ENCODE data around the gene PRXL2A. TPM values are rescaled to one million over a fixed set of nuclear protein-coding genes. Genes with fewer than 3 reads are reported as not detected.

Gene PRXL2A
- total RNA-seq, 4 donors from 2014 or later = 19.0 to 29.2 (median 22.5) TPM

DNA sequence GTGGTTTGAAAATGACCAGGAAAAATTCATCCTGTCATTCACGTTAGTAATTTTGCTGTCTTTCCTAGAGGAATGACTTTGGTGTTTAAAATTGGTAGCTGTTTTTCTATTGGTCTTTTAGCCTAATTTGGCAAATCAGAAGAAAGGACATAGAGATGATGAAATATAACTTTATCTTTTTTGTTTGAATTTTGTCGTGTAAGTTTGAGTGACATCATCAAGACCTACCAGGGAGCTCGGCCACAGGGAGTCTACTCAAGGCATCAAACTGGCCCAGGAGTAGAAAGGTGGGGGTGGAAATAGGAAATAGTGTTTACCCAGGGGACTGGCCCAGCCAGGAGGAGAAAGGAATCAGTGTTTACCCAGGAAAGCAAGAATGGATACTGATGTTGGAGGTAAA is 24.8 kb downstream of the PRXL2A start:
- no peak for TF ChIP-seq POLR2A (IDR thresholded peaks at IDR 0.05)
- TF ChIP-seq, protein P1, sequence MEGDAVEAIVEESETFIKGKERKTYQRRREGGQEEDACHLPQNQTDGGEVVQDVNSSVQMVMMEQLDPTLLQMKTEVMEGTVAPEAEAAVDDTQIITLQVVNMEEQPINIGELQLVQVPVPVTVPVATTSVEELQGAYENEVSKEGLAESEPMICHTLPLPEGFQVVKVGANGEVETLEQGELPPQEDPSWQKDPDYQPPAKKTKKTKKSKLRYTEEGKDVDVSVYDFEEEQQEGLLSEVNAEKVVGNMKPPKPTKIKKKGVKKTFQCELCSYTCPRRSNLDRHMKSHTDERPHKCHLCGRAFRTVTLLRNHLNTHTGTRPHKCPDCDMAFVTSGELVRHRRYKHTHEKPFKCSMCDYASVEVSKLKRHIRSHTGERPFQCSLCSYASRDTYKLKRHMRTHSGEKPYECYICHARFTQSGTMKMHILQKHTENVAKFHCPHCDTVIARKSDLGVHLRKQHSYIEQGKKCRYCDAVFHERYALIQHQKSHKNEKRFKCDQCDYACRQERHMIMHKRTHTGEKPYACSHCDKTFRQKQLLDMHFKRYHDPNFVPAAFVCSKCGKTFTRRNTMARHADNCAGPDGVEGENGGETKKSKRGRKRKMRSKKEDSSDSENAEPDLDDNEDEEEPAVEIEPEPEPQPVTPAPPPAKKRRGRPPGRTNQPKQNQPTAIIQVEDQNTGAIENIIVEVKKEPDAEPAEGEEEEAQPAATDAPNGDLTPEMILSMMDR (IDR thresholded peaks at IDR 0.05 in 4 of 5, conservative IDR thresholded peaks at IDR 0.05 in 1 of 5) = no peak
- H3K27ac ChIP-seq = no peak overlapping the region
- no peak for ATAC-seq
- no peaks in the 10 kb centered on the region for H3K9me3 ChIP-seq
- no peak overlapping the region for H3K4me3 ChIP-seq
- DNase-seq = no peak
- H3K4me1 ChIP-seq = no peaks in the 10 kb centered on the region
- in situ Hi-C loops (cut with MboI; ENCODE audit: low sequenced_read_pairs in 4 of 4) = no loop called here
- H3K27me3 ChIP-seq = no peaks in the 10 kb centered on the region
- intact Hi-C loops (cut with DNase I; ENCODE audit: low total_unique reads) = no loop called here
- peaks cover 0 to 10% of the 10 kb centered on the region in 2 donors for H3K36me3 ChIP-seq

DNA sequence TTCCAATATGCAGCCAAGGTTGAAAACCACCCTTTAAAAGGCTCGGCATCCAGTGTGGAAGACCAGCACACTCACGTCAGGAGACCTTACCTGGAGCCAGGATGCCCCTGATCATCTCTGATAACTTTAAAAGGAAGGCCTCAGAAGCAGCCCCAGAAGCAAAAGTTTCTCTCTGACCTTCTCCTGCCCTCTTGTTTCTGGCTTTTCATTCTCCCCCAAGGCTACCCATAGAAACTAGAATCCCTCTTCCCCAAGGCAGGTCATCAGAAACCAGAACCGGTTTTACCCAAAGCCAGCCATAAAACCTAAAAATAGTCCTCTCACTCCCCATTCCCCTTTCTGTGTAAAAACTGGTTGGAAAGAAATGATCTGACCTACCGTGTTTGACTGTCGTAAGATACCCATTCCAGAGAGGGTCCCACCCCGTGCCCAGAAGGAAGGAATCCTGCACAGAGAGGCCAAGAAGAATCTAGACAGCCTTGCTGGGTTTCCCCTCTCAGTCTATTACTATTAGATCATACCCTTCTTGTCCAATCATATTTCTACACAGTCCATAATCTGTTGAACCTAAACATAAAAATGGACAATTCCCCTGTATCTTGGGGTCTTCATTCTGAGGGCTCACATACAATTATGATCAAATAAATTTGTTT is 28.2 kb downstream of the PRXL2A start:
- H3K9me3 ChIP-seq = no peaks in the 10 kb centered on the region
- no peak for DNase-seq
- TF ChIP-seq POLR2A (IDR thresholded peaks at IDR 0.05) = no peak
- TF ChIP-seq, protein P1 (IDR thresholded peaks at IDR 0.05 in 4 of 5, conservative IDR thresholded peaks at IDR 0.05 in 1 of 5) = no peak
- in situ Hi-C loops (cut with MboI; ENCODE audit: low sequenced_read_pairs in 4 of 4) = no loop called here
- intact Hi-C loops (cut with DNase I; ENCODE audit: low total_unique reads) = no loop called here
- H3K4me3 ChIP-seq = no peak overlapping the region
- ATAC-seq = no peak
- no peaks in the 10 kb centered on the region for H3K27me3 ChIP-seq
- H3K27ac ChIP-seq = no peak overlapping the region
- H3K36me3 ChIP-seq = no peaks in the 10 kb centered on the region
- H3K4me1 ChIP-seq = no peaks in the 10 kb centered on the region

DNA sequence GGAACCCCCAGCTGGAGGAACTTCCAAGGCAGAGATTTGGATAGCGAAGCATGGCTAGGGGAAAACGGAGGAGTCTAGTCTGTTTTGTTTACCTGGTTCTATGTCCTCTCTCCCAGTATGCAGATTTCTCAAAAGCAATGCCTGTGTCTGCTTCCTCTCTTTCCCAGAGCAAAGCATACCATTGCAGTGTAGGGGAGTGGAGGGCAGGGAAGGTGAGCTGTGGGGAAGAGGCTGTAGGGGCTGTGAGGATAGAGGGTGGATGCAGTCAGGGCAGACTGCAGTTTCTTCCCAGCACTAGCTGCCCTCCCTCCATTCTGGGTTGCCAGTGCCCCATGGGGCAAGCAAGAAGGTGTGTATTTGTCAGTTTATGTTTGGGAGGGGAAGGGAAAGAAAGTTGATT is 28.9 kb downstream of the PRXL2A start:
- DNase-seq = no peak
- TF ChIP-seq POLR2A (IDR thresholded peaks at IDR 0.05) = no peak
- TF ChIP-seq, protein P1 (IDR thresholded peaks at IDR 0.05 in 4 of 5, conservative IDR thresholded peaks at IDR 0.05 in 1 of 5) = no peak
- no peak for ATAC-seq
- H3K9me3 ChIP-seq = no peaks in the 10 kb centered on the region
- in situ Hi-C loops (cut with MboI; ENCODE audit: low sequenced_read_pairs in 4 of 4) (no loop called here), intact Hi-C loops (cut with DNase I; ENCODE audit: low total_unique reads) (no loop called here)
- H3K27ac ChIP-seq = no peak overlapping the region
- no peak overlapping the region for H3K4me3 ChIP-seq
- H3K36me3 ChIP-seq = no peaks in the 10 kb centered on the region
- no peaks in the 10 kb centered on the region for H3K27me3 ChIP-seq
- H3K4me1 ChIP-seq = no peaks in the 10 kb centered on the region

DNA sequence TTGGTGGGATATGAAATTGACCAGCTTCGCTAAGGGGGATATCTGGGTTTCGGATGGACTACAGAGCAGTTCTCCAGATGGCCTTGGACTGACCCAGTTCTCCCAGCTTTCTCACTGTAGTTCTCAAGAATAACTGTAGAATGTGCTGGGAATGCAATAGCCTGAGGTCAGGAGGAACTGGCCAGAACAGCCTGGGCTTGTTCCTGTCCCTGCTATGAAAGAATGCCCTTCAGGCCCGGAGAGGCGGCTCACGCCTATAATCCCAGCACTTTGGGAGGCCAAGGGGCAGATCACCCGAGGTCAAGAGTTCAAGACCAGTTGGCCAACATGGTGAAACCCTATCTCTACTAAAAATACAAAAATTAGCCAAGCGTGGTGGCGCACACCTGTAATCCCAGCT is 33.5 kb downstream of the PRXL2A start:
- TF ChIP-seq, protein P1 (IDR thresholded peaks at IDR 0.05 in 4 of 5, conservative IDR thresholded peaks at IDR 0.05 in 1 of 5) = no peak
- TF ChIP-seq POLR2A (IDR thresholded peaks at IDR 0.05) = no peak
- H3K9me3 ChIP-seq = no peaks in the 10 kb centered on the region
- no peak overlapping the region for H3K4me3 ChIP-seq
- no peaks in the 10 kb centered on the region for H3K27me3 ChIP-seq
- no peak for ATAC-seq
- in situ Hi-C loops (cut with MboI; ENCODE audit: low sequenced_read_pairs in 4 of 4) (loop anchor here in 1 of 4 donors (5.0 to 10.0 kb wide), 2 partner anchors 57 to 65 kb away; no protein-coding TSS in a partner anchor), intact Hi-C loops (cut with DNase I; ENCODE audit: low total_unique reads) (no loop called here)
- H3K27ac ChIP-seq = no peak overlapping the region
- H3K4me1 ChIP-seq = peaks cover 0 to 12% of the 10 kb centered on the region in 2 donors
- DNase-seq = no peak
- H3K36me3 ChIP-seq = no peaks in the 10 kb centered on the region
